Measurements from ENCODE around the gene KRTAP10-6.
"Not testable (repeated sequence)": the region's sequence is repeated elsewhere in the genome, so short reads cannot be mapped to it uniquely, and the experiment has no call there.

Gene KRTAP10-6

DNA sequence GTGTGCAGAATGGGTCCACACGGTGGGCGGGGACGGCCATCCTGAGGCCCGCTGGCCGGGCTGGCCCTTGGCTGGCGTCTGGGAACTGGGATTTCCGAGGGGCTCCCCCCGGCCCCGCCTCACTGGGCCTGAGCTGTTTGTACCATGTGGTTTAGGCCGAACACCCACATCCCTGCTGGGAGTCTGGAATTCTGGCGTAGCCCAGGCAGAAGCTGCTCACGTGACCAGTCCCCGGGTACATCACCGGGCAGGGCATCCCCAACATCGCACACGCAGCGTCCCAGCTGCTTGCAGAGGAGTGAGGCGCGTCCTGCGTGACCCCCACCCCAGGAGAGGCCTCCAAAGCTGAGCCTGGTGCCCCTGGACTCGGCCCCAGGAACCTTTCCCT lies 10.2 kb upstream of the KRTAP10-6 start:
- Histone ChIP-seq H3K9me3 (peaks cover 0 to 5% (median 0%) of the 10 kb centered on the region in 3 donors), H3K27ac (no peak overlapping the region), H3K36me3 (no peaks in the 10 kb centered on the region), H3K4me1 (no peaks in the 10 kb centered on the region), H3K27me3 (peaks cover 0 to 30% of the 10 kb centered on the region in 2 donors), H3K4me3 (no peak overlapping the region)
- TF ChIP-seq, protein P1, sequence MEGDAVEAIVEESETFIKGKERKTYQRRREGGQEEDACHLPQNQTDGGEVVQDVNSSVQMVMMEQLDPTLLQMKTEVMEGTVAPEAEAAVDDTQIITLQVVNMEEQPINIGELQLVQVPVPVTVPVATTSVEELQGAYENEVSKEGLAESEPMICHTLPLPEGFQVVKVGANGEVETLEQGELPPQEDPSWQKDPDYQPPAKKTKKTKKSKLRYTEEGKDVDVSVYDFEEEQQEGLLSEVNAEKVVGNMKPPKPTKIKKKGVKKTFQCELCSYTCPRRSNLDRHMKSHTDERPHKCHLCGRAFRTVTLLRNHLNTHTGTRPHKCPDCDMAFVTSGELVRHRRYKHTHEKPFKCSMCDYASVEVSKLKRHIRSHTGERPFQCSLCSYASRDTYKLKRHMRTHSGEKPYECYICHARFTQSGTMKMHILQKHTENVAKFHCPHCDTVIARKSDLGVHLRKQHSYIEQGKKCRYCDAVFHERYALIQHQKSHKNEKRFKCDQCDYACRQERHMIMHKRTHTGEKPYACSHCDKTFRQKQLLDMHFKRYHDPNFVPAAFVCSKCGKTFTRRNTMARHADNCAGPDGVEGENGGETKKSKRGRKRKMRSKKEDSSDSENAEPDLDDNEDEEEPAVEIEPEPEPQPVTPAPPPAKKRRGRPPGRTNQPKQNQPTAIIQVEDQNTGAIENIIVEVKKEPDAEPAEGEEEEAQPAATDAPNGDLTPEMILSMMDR (IDR thresholded peaks at IDR 0.05), result no peak
- intact Hi-C loops (cut with DNase I; ENCODE audit: low total_unique reads), result no loop called here
- DNase-seq, result no peak

DNA sequence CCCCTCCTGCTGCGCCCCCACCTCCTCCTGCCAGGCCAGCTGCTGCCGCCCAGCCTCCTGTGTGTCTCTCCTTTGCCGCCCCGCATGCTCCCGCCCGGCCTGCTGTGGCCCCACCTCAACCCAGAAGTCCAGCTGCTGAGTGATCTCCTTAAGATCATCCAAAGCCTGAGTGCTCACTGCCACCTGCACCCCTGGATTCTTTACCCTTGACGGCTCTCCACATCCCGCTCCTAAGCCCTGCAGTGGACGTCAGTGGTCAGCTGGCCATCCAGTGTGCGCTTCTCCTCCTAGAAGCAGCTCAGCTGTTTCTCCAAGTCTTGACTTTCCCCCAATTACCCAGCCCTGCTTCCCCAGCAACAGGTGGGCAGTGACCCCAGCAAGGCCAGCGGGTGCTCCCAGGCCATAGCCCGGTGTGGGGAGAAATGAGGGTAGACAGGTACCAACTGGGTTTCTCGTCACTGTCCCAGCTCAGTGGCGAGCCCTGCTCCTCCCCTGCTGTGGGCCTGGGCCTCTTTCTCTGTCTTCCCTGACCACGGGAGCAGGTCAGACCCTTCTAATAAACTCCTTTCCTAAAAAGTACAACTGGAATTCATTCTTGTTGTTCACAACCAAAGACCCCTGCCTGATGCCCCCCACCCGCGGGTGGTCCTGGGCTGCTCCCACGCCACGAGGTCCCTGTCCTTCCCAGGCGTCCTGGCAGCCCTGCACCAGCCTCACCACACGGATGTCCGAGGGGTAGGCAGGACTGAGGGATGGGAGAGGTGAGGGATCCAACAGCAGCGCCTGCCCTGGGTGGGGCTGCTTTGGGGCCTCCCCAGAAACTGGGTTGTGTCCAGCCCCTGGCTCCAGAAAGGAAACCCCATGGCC lies 9.5 kb upstream of the KRTAP10-6 start:
- DNase-seq, result no peak
- Histone ChIP-seq H3K4me1 (no peaks in the 10 kb centered on the region), H3K4me3 (no peak overlapping the region), H3K36me3 (no peaks in the 10 kb centered on the region), H3K9me3 (peaks cover 0 to 5% (median 0%) of the 10 kb centered on the region in 3 donors), H3K27ac (no peak overlapping the region), H3K27me3 (peaks cover 0 to 30% of the 10 kb centered on the region in 2 donors)
- intact Hi-C loops (cut with DNase I; ENCODE audit: low total_unique reads), result no loop called here
- TF ChIP-seq, protein P1 (IDR thresholded peaks at IDR 0.05), result no peak

DNA sequence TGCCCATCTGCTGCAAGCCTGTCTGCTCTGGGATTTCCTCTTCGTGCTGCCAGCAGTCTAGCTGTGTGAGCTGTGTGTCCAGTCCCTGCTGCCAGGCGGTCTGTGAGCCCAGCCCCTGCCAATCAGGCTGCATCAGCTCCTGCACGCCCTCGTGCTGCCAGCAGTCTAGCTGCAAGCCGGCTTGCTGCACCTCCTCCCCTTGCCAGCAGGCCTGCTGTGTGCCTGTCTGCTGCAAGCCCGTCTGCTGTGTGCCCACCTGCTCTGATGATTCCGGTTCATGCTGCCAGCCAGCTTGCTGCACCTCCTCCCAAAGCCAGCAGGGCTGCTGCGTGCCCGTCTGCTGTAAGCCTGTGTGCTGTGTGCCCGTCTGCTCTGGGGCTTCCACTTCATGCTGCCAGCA lies 8.8 kb upstream of the KRTAP10-6 start:
- H3K4me3 ChIP-seq; H3K27ac ChIP-seq; H3K36me3 ChIP-seq; intact Hi-C loops (cut with DNase I; ENCODE audit: low total_unique reads); H3K9me3 ChIP-seq; H3K4me1 ChIP-seq; DNase-seq: not testable (repeated sequence)
- peaks cover 0 to 30% of the 10 kb centered on the region in 2 donors for H3K27me3 ChIP-seq

DNA sequence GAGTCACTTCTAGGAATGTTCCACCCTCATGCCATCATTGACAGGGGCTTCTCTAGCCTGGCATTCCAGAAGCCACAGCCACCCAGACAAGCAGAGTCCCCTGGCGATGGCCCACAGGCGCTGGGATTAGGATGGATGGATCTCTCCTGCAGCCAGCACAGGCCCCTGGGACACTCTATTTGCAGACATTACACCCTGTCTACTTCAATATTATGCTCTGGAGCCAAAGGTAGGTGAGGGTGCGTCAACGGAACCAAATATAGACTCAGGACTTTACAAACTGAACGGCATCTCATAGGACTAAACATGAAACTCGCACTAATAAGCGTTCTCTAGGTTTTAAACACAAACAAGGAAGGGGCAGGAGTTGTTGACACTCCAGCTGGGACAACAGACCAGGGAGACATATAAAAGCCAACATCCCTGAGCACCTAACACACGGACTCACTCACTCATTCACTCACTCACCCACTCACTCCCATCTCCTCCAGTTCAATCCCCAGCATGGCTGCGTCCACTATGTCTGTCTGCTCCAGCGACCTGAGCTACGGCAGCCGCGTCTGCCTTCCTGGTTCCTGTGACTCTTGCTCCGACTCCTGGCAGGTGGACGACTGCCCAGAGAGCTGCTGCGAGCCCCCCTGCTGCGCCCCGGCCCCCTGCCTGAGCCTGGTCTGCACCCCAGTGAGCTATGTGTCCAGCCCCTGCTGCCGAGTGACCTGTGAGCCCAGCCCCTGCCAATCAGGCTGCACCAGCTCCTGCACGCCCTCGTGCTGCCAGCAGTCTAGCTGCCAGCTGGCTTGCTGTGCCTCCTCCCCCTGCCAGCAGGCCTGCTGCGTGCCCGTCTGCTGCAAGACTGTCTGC lies 8.0 kb upstream of the KRTAP10-6 start, which contains the start of gene KRTAP10-7:
TSS of gene KRTAP10-7 (plus strand) at position 480 of the 861 bp plus-strand sequence. CDS start at position 505, 25 bp downstream.
- H3K27ac ChIP-seq; H3K4me1 ChIP-seq; H3K36me3 ChIP-seq; H3K9me3 ChIP-seq; intact Hi-C loops (cut with DNase I; ENCODE audit: low total_unique reads); H3K4me3 ChIP-seq; DNase-seq: not testable (repeated sequence)
- peaks cover 0 to 30% of the 10 kb centered on the region in 2 donors for H3K27me3 ChIP-seq

DNA sequence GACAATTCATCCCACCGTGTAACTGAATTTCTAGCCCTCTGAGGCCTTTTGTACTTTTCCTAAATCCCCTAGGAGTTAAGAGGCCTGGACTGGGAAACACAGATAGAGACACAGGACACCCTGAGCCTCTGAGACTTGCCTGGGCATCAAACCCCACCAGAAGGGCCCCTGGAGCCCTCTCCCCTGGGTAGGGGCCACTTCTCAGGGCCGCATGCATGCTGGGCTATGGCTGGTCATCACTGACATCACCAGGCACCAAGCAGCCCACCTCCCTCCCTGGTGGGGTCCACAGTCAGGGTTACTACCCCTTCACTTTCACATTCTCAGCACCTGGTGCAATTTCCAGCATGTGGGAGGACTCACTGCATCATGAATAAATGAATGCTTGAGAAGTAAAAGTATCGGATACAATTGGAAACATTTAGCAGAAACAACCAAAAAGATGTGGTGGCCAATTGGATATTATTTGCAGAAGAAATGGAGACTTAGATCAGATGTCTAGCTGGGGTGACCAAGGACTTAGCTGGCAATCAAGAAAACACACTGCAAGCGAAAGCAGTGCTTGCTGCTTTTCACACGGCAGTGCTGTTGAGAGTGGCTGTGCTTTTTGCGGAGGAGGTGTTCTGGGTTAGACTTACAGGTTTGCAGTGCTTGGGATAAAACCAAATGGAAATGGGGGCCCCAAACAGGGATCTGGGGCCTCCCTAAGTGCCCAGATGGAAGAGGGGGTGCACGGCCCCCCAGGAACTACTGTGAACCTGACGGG lies 7.1 kb upstream of the KRTAP10-6 start:
- TF ChIP-seq, protein P1 (IDR thresholded peaks at IDR 0.05), result no peak
- H3K9me3 ChIP-seq, result peaks cover 0 to 5% (median 0%) of the 10 kb centered on the region in 3 donors
- peaks cover 0 to 30% of the 10 kb centered on the region in 2 donors for H3K27me3 ChIP-seq
- no peak for DNase-seq
- H3K4me1 ChIP-seq, result no peaks in the 10 kb centered on the region
- H3K36me3 ChIP-seq, result no peaks in the 10 kb centered on the region
- H3K4me3 ChIP-seq, result no peak overlapping the region
- intact Hi-C loops (cut with DNase I; ENCODE audit: low total_unique reads), result no loop called here
- H3K27ac ChIP-seq, result no peak overlapping the region

DNA sequence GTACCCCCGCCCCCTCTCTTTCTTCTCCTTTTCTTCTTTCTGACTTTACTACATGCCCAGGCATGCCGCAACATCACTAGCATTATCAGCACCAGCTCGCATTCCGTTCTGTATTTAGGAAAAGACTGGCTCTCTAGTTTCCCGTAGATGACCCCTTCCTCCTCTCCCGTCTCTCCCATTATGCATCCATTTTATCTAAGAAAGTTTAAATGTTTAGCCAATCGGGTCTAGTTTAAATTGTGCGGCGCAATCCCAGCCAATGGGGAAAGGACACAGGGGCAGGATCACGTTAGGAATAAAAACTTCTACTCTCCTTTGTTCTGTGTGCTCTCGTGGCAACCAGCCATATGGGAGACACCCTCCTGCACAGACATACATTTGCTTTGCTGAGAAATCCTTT lies 5.8 kb upstream of the KRTAP10-6 start:
- H3K9me3 ChIP-seq, result peaks cover 0 to 5% (median 0%) of the 10 kb centered on the region in 3 donors
- H3K4me1 ChIP-seq, result no peaks in the 10 kb centered on the region
- H3K27me3 ChIP-seq, result peaks cover 0 to 26% of the 10 kb centered on the region in 2 donors
- no peaks in the 10 kb centered on the region for H3K36me3 ChIP-seq
- no peak for DNase-seq
- no peak overlapping the region for H3K4me3 ChIP-seq
- H3K27ac ChIP-seq, result no peak overlapping the region
- TF ChIP-seq, protein P1 (IDR thresholded peaks at IDR 0.05), result no peak
- intact Hi-C loops (cut with DNase I; ENCODE audit: low total_unique reads), result no loop called here

Measured in tibial artery (tissue), 4 donors.